Eye (tissue), 1 donor: ENCODE results near the gene PYGO1.
"Not testable (repeated sequence)": the region's sequence is repeated elsewhere in the genome, so short reads cannot be mapped to it uniquely, and the experiment has no call there.

Source experiments
- DNase-seq: peaks from one replicate; pipeline ENCODE4 v3.0.0-alpha.2; 2015

PYGO1 gene

GRCh38 chr15:55505407-55505806 lies 82.7 kb downstream of the PYGO1 start:
- DNase-seq = not testable (repeated sequence)

GRCh38 chr15:55499151-55499550 lies 89.0 kb downstream of the PYGO1 start:
- peak; percentile 6 for DNase-seq

GRCh38 chr15:55498109-55498938 lies 89.8 kb downstream of the PYGO1 start:
- peak; percentile 93 for DNase-seq

- DNase-seq = no peak
These were observed 91.4 kb downstream of the PYGO1 start for GRCh38 chr15:55496716-55497115.

GRCh38 chr15:55494931-55495330 lies 93.2 kb downstream of the PYGO1 start:
- no peak for DNase-seq

GRCh38 chr15:55488952-55489600 lies 99.1 kb downstream of the PYGO1 start:
- not testable (repeated sequence) for DNase-seq
